ENCODE measurements around the gene PUDP.

The PUDP gene

DNA sequence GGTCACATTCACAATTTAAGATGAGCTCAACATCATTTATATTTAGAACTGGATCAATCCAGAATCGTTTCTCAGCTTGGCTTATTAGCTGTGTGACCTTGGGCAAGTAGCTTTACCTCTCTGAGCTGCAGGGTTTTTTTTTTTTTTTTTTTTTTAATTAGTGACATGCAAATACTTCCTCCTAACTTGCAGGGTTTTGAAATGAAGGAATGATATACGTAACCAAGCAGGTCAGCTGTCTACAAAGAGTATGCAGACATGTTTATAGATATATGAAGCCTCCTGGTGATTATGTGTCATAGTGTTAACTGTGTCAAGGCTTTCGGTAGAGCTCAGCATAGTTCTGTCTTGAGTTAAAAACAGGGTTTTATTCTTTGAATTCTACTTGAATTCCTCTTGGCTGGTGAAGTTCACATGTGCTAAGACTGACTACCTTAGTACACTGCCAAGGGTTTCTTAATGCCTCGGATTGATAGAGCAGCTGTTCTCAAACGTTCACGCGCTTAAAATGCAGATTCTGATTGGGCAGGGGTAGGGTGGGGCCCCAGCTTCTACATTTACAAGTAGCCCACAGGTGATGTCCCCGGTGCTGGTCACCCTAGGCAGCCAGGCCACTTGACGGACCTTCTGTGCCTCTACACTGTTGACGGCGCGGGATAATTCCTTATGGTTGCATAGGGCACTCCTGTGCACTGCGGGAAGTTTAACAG lies 1.1 kb downstream of the PUDP start:
- DNase-seq (ENCODE audit: low read depth): peak; percentile 18

GRCh38 chrX:7146020-7146702 lies 1.8 kb downstream of the PUDP start:
- peak; percentile 5 for DNase-seq (ENCODE audit: low read depth)

- DNase-seq (ENCODE audit: low read depth): no peak
Observed at GRCh38 chrX:7145454-7145853, 2.5 kb downstream of the PUDP start.

DNA sequence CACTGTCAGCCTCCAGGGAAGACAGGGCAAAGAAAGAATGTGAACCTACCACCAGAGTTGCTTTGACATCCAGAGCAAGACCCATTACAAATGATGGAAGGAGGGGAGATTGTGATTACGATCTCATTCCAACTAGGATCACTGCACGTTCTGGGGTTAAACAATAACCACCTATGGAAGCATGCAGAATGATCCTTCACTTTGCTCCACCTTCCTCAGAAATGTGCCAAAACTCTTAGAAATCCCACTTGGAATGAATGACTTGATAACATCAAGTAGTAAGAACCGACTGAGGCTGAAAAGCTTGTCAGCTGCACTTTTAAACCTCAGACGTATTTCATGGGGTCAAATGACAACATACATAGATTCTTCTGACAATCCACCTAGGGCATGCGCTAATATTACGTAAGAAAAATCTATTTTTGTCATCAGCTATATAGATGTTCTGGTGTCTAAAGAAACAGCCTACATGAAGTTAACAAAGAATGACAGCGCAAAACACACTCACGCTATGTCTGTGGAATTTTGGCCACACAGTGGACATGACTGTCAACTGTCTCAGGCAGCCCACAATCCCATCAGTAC lies 3.9 kb downstream of the PUDP start:
- DNase-seq (ENCODE audit: low read depth): no peak

DNA sequence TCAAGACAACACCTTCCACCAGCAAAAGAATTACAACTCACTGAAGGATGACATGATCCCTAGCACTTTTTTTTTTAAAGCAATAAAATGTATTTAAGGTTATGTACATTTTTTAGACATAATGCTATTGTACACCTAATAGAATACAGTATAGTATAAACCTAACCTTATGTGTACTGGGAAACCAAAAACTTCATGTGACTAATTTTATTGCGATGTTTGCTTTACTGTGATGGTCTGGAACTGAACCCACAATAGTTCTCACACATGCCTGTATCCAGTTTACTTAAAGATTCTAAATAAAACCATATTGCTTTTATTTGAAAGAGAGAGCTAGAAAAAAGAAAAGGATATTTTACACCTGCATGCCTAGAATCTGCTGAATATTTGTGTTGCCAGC lies 4.9 kb downstream of the PUDP start:
- no peak for DNase-seq (ENCODE audit: low read depth)

DNA sequence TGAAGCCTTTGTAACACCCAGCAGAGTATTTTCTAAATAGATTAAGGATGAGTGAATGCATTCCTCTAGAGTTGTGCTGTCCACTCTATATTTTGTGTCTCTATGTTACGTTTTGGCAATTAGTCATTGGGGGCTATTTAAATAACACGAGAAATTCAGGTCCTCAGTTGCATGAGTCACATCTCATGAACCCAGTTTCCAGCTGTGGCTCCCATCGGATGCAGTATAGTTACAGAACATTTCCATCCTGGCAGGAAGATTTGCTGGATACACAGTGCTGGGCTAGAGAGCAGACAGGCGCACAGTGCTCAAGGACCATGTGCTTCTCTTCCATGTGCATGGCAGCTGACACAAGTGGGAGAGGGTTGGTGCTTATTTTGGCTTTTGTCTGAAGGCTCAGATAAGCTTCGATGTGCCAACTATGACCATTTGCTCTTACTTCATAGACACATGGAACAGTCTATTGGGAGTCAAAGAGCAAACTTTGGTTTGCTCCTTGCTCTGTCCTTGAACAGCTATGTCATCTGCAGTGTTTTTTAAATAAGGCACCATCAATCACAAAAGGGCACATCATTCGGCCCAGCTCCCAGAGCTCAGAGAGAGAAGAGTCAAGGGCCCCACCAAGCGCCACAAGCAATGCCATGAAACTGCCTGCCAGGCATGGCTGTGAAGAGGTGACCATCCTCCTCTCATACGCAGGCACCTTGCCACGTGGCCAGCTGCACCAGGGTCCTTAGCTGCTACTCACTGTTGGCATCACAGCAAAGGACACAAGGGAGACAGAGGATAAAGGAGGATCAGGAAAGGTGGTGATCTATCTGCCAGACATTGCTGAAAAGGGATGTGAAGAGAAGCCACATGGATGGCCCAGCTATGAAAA lies 8.5 kb downstream of the PUDP start:
- DNase-seq (ENCODE audit: low read depth): peak; percentile 24

DNA sequence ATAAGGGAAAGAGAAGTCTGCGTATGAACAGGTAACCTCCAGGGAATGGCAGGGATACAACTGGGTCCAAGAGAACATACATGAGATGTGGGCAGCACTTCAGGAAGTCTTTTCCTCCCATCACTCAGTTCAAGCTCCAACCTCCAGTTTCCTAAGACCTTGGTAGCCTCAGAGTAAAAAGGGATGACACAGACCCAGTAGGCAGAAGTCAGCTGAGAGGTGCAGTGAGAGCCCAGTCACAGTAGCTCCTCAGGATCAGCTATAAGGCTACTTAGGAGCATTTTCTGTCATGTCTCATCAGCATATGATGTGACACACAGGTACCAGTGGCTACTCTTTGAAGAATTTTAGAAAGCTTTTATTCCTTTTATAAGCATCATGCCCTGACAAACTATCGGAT lies 13.0 kb downstream of the PUDP start:
- DNase-seq (ENCODE audit: low read depth): no peak

DNA sequence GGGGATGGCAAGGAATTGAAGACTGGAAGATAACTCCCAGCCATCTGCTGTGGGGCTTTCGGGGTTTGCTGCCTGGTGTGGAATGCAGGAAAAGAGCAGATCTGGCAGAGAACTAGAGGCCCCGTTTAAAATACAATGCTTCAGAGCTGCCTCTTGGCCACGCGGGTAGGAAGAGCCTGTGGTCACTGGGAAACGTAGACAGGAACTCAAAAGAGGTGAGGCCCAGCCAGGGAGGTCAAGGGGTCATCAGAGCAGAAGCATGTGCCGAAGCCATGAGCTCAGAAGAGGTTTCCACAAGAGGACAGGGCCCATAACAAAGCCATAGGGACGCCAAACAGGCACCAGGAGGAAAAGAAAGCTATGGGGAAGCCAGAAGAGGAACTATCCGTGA lies 14.9 kb downstream of the PUDP start:
- DNase-seq (ENCODE audit: low read depth): no peak

- DNase-seq (ENCODE audit: low read depth): peak; percentile 68
Observed at GRCh38 chrX:7132335-7133049, 15.5 kb downstream of the PUDP start.

- no peak for DNase-seq (ENCODE audit: low read depth)
Observed at GRCh38 chrX:7131621-7132020, 16.3 kb downstream of the PUDP start.

- no peak for DNase-seq (ENCODE audit: low read depth)
Observed at GRCh38 chrX:7127056-7127455, 20.9 kb downstream of the PUDP start.

- DNase-seq (ENCODE audit: low read depth): no peak
Observed at GRCh38 chrX:7120878-7121219, 27.1 kb downstream of the PUDP start.

- no peak for DNase-seq (ENCODE audit: low read depth)
Observed at GRCh38 chrX:7119950-7120877, 27.7 kb downstream of the PUDP start.

DNA sequence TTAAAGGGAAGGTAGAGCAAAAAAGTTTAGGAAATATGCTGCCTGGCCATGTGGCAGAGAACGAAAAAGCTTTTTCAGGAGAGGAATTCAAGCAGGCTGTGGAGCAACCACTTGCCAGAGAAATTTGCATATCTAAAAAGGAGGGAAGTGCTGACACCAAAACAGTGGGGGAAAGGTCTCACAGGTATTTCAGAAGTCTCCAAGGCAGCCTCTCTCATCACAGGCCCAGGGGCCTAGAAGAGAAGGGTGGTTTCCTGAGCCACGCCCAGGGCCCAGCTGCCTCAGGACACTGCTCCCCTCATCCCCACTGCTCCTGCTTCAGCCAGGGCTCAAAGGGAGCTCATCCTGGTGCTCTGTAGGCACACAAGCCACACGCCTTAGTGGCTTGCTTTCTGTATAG lies 30.4 kb downstream of the PUDP start:
- DNase-seq (ENCODE audit: low read depth): no peak

DNA sequence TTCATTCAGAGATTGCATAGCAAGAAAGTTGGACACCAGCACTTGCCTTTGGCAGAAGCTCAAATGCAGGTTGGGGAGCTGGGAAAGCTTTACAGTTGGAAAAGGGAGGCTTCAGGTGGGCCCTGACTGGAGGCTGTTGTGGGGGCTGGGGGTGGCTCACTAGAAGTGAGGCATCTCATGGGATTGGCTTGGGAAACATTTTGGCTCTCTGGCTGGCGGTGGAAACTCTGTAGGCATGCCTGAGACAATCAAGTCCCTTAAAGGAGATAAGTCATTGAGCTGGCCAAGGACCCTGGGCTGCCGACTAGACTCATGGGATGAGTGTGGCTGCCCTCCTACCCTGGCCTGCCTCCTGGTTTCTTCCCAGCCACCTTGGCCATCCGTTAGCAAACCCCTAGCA lies 31.9 kb downstream of the PUDP start:
- DNase-seq (ENCODE audit: low read depth): no peak

DNA sequence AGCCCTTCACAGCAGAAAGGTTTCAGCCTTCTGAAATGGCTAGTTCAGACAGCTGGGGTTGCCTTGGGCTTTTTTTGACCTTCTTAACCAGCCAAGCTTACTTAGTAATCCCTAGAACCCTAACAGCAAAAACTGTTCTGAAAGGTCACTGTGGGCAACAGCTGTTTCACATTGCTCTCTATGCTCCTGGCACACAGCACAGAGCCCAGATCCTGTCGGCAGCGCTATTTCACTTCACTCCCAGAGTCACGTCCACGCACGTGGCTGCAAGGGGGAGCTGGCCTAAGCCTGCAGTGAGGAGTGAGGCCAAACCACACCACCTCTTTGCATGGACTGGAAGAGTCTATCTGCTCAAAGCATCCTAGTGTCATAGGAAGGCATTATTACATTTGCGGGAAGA lies 32.4 kb downstream of the PUDP start:
- DNase-seq (ENCODE audit: low read depth): no peak

GRCh38 chrX:7112071-7112470 lies 35.9 kb downstream of the PUDP start:
- DNase-seq (ENCODE audit: low read depth): no peak

DNA sequence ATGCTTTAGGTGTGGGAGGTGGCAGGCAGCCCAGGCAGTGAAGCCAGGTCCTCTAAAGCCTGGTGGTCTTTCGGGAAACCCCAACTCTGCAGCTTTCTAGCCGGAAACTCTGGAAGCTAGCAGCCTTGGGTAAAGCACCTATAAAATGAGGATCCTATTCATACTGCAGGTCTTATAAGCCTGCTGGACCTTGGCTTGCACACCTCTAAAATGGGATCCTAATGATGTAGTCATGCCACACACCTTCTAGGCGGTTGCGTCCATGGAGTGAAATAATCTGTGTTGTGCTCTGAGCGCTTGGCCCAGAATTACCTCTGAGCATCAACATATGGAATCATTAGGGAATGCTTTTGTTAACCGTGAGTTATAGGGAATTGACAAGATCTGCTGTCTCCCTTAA lies 36.4 kb downstream of the PUDP start:
- no peak for DNase-seq (ENCODE audit: low read depth)

DNA sequence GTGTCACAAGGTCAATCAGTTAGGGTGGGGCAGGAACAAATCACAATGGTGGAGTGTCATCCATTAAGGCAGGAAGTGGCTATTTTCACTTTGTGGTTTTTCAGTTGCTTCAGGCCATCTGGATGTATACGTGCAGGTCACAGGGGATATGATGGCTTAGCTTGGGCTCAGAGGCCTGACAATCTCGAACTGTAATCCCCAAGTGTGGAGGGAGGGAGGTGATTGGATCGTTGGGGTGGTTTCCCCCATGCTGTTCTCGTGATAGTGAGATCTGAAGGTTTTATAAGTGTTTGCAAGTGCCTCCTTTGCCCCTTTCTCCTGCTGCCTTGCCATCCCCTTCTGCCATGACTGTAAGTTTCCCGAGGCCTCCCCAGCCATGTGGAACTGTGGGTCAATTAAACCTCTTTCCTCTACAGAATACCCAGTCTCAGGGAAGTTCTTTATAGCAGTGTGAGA lies 37.1 kb downstream of the PUDP start:
- DNase-seq (ENCODE audit: low read depth): no peak

- DNase-seq (ENCODE audit: low read depth): no peak
Observed at GRCh38 chrX:7109838-7110793, 37.8 kb downstream of the PUDP start.

All from amniotic epithelial cell (primary cell).